CD4-positive, alpha-beta T cell (primary cell): ENCODE results near the gene CCR9. TPM values are rescaled to one million over a fixed set of nuclear protein-coding genes. Genes with fewer than 3 reads are reported as not detected.
"Not testable (repeated sequence)": the region's sequence is repeated elsewhere in the genome, so short reads cannot be mapped to it uniquely, and the experiment has no call there.

Experiments used
- ATAC-seq: fragments of 200-7000 bp; cut with Tn5 transposase; one replicate; pipeline ENCODE4 v1.10.0; 2022; ENCODE audit warnings: mild to moderate bottlenecking; ENCODE audit not compliant: poor library complexity
- CTCF ChIA-PET: fragments of 350-600 bp; sonication (Branson Sonifier 250); formaldehyde crosslinking; loops from one replicate; lab custom pipeline; 2021; ENCODE audit warnings: antibody characterized with exemption, inconsistent platforms; lab: Charles Lee
- POLR2A ChIA-PET: fragments of 350-600 bp; sonication (Branson Sonifier 250); formaldehyde crosslinking; loops from one replicate; lab custom pipeline; 2021; ENCODE audit warnings: antibody characterized with exemption, inconsistent platforms; lab: Charles Lee
- DNase-seq, 14 experiments: peaks; one replicate each; pipeline ENCODE4 v3.0.0-alpha.2; 2013 to 2020; ENCODE audit warnings: mixed read lengths in 2 of 14
- H3K27ac ChIP-seq, 2 donors: one replicate each; pipeline versions ENCODE4 v1.5.1 to v1.7.0; 2013; ENCODE audit warnings: low read length in 2 of 2, low read depth in 1 of 2, mild to moderate bottlenecking in 1 of 2
- H3K27me3 ChIP-seq, 2 experiments: 1 replicate in 1 of 2; 2 replicates in 1 of 2; pipeline versions ENCODE4 v1.6.1 to v1.7.0; 2013; ENCODE audit warnings: low read length in 2 of 2, control low read depth in 1 of 2, mild to moderate bottlenecking in 1 of 2, moderate library complexity in 1 of 2; ENCODE audit not compliant: insufficient read depth in 2 of 2, control insufficient read depth in 1 of 2
- H3K36me3 ChIP-seq: one replicate; pipeline ENCODE4 v1.6.1; 2013; ENCODE audit warnings: low read length, control low read depth; ENCODE audit not compliant: insufficient read depth
- H3K4me1 ChIP-seq: one replicate; pipeline ENCODE4 v1.6.1; 2013; ENCODE audit warnings: low read length, control low read depth; ENCODE audit not compliant: insufficient read depth
- H3K4me3 ChIP-seq: one replicate; pipeline ENCODE4 v1.5.1; 2013; ENCODE audit warnings: mild to moderate bottlenecking, low read length, moderate library complexity
- H3K9me3 ChIP-seq, 2 experiments: 1 replicate in 1 of 2; 2 replicates in 1 of 2; pipeline versions ENCODE4 v1.6.1 to v1.7.0; 2013; ENCODE audit warnings: low read length in 2 of 2, mild to moderate bottlenecking in 2 of 2, control low read depth in 1 of 2, moderate library complexity in 1 of 2; ENCODE audit not compliant: control insufficient read depth in 1 of 2, insufficient read depth in 1 of 2
- H3K27ac Mint-ChIP-seq: one replicate; pipeline ENCODE4 v1.8.0; 2020; ENCODE audit warnings: mixed read lengths
- H3K27me3 Mint-ChIP-seq: one replicate; pipeline ENCODE4 v1.8.0; 2021; ENCODE audit warnings: mixed read lengths
- H3K36me3 Mint-ChIP-seq: one replicate; pipeline ENCODE4 v1.8.0; 2021; ENCODE audit warnings: low read depth, mixed read lengths
- H3K4me1 Mint-ChIP-seq: one replicate; pipeline ENCODE4 v1.8.0; 2021; ENCODE audit warnings: low read depth, mixed read lengths
- H3K4me3 Mint-ChIP-seq: one replicate; pipeline ENCODE4 v1.8.0; 2020; ENCODE audit warnings: mild to moderate bottlenecking, mixed read lengths
- H3K9me3 Mint-ChIP-seq: one replicate; pipeline ENCODE4 v1.8.0; 2020; ENCODE audit warnings: mixed read lengths
- intact Hi-C, 2 experiments: fragments of 100-400 bp; cut with DNase I in 1 of 2; cut with micrococcal nuclease in 1 of 2; formaldehyde crosslinking; loops; one replicate each; pipeline versions ENCODE4 v1.15.1 to v1.9.0; 2023 to 2025; cut with DNase I, micrococcal nuclease
- total RNA-seq, 174 experiments: library from RNA in 2 of 174; stranded (reverse) in 2 of 174; gene quantifications; one replicate each; pipeline ENCODE4 v1.2.3 and lab custom pipeline; 2021 to 2026
- TF ChIP-seq, protein P1 (sequence below): fragments of 200-600 bp; IDR thresholded peaks from one replicate; pipeline ENCODE4 v1.8.0; 2022; ENCODE audit warnings: antibody characterized with exemption, mild to moderate bottlenecking

CCR9 gene
- total RNA-seq, 2 experiments from 2014 or later: 6.5 to 7.4 TPM

DNA sequence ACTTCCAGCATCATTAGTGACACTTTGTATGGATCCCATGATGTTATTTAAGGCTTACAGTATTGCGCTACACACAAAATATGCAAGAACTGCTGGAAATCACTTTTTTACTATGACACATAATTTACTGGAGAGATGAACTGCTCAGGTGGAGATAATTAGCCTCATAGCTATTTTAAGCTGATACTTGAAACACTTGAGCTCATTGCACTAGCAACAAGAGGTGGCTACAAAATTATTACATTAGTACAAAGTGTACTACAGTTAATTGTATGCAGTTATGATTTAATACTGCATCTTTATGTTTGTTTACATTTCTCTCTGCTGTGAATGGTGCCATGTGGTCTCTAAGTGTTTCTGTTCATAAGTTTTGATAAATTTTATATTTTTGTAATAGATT lies 38.0 kb upstream of the CCR9 start:
- H3K4me1 ChIP-seq: no peaks in the 10 kb centered on the region
- H3K9me3 Mint-ChIP-seq: no peaks in the 10 kb centered on the region
- TF ChIP-seq, protein P1, sequence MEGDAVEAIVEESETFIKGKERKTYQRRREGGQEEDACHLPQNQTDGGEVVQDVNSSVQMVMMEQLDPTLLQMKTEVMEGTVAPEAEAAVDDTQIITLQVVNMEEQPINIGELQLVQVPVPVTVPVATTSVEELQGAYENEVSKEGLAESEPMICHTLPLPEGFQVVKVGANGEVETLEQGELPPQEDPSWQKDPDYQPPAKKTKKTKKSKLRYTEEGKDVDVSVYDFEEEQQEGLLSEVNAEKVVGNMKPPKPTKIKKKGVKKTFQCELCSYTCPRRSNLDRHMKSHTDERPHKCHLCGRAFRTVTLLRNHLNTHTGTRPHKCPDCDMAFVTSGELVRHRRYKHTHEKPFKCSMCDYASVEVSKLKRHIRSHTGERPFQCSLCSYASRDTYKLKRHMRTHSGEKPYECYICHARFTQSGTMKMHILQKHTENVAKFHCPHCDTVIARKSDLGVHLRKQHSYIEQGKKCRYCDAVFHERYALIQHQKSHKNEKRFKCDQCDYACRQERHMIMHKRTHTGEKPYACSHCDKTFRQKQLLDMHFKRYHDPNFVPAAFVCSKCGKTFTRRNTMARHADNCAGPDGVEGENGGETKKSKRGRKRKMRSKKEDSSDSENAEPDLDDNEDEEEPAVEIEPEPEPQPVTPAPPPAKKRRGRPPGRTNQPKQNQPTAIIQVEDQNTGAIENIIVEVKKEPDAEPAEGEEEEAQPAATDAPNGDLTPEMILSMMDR: no peak
- no peaks in the 10 kb centered on the region for H3K36me3 ChIP-seq
- no peaks in the 10 kb centered on the region for H3K36me3 Mint-ChIP-seq
- no peaks in the 10 kb centered on the region for H3K27me3 ChIP-seq
- POLR2A ChIA-PET: no interaction called here
- CTCF ChIA-PET: no interaction called here
- H3K4me3 ChIP-seq: no peak overlapping the region
- H3K27ac ChIP-seq: no peak overlapping the region
- DNase-seq (no peak), ATAC-seq (no peak)
- no peaks in the 10 kb centered on the region for H3K9me3 ChIP-seq
- intact Hi-C loops: no loop called here
- no peak overlapping the region for H3K4me3 Mint-ChIP-seq
- H3K4me1 Mint-ChIP-seq: peaks cover 13% of the 10 kb centered on the region
- H3K27ac Mint-ChIP-seq: no peak overlapping the region
- peaks cover 8% of the 10 kb centered on the region for H3K27me3 Mint-ChIP-seq

DNA sequence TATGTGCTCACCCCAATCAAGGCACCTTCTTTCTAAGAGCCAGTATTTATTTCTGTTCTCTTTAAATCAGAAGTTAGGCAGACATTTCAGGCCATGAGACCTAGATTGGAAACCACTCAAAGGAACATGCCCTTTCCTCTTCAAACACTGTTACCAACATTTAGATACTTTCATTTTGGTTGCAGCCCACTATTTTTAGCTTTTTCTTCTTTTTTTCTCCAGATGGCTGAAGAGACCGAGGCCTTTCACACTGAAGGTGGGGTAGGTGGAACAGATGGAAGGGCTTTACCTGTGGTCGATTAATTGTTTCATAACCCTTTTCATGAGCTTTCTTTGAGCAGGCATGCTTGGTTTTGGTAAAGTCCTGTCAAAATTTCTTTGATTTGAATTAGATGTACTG lies 33.5 kb upstream of the CCR9 start:
- TF ChIP-seq, protein P1: no peak
- H3K27me3 Mint-ChIP-seq: peaks cover 14% of the 10 kb centered on the region

DNA sequence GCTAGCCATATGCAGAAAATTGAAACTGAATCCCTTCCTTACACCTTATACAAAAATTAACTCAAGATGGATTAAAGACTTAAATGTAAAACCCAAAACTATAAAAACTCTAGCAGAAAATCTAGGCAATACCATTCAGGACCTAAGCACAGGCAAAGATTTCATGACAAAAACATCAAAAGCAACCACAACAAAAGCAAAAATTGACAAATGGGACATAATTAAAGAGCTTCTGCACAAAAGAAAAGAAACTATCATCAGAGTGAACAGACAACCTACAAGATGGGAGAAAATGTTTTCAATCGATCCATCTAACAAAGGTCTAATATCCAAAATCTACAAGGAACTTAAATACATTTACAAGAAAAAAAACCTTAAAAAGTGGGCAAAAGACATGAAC lies 30.0 kb upstream of the CCR9 start:
- H3K9me3 Mint-ChIP-seq, H3K27ac Mint-ChIP-seq, H3K27me3 ChIP-seq, H3K9me3 ChIP-seq, CTCF ChIA-PET, H3K36me3 Mint-ChIP-seq, intact Hi-C loops, H3K27ac ChIP-seq, H3K4me3 ChIP-seq, H3K36me3 ChIP-seq, H3K4me1 ChIP-seq, H3K27me3 Mint-ChIP-seq: not testable (repeated sequence)
- POLR2A ChIA-PET: interaction anchor here (0.7 to 1.4 kb wide), 5 partner anchors 9 to 97 kb away, joined by 3 to 4 read pairs (median 3); no protein-coding TSS in a partner anchor
- peaks cover 46% of the 10 kb centered on the region for H3K4me1 Mint-ChIP-seq
- DNase-seq (peak in 3 of 14 experiments; percentile 36 to 39 (median 36)), ATAC-seq (peak; percentile 51)
- H3K4me3 Mint-ChIP-seq: peak overlapping the region; percentile 17

More for the DNA sequence above, 33.5 kb upstream of the CCR9 start:
- Histone ChIP-seq H3K36me3 (no peaks in the 10 kb centered on the region), H3K27ac (no peak overlapping the region), H3K27me3 (no peaks in the 10 kb centered on the region), H3K4me1 (no peaks in the 10 kb centered on the region), H3K4me3 (no peak overlapping the region), H3K9me3 (no peaks in the 10 kb centered on the region)
- H3K27ac Mint-ChIP-seq: no peak overlapping the region
- no peak for DNase-seq
- peaks cover 34% of the 10 kb centered on the region for H3K4me1 Mint-ChIP-seq
- intact Hi-C loops: no loop called here
- H3K4me3 Mint-ChIP-seq: no peak overlapping the region
- H3K36me3 Mint-ChIP-seq: no peaks in the 10 kb centered on the region
- ChIA-PET CTCF (interaction anchor here (1.1 kb wide), 1 partner anchor 226 kb away, joined by 4 read pairs; no protein-coding TSS in a partner anchor), POLR2A (interaction anchor here (1.0 to 1.1 kb wide), 2 partner anchors 9 to 62 kb away, joined by 3 read pairs; no protein-coding TSS in a partner anchor)
- ATAC-seq: no peak
- H3K9me3 Mint-ChIP-seq: no peaks in the 10 kb centered on the region

DNA sequence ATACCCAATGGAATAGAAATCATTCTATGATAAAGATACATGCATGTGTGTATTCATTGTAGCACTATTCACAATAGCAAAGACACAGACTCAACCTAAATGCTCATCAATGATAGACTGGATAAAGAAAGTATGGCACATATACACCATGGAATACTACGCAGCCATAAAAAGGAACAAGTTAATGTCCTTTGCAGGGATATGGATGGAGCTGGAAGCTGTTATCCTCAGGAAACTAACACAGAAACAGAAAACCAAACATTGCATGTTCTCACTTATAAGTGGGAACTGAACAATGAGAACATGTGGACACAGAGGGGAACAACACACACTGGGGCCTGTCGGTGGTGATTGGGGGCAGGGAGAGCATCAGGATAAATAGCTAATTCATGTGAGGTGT lies 29.3 kb upstream of the CCR9 start:
- H3K36me3 Mint-ChIP-seq, H3K27me3 ChIP-seq, H3K27ac Mint-ChIP-seq, H3K9me3 Mint-ChIP-seq, CTCF ChIA-PET, H3K36me3 ChIP-seq, DNase-seq, H3K4me1 ChIP-seq, H3K4me3 ChIP-seq, H3K4me3 Mint-ChIP-seq, ATAC-seq, intact Hi-C loops, H3K27ac ChIP-seq, H3K9me3 ChIP-seq: not testable (repeated sequence)
- peaks cover 13% of the 10 kb centered on the region for H3K27me3 Mint-ChIP-seq
- peaks cover 50% of the 10 kb centered on the region for H3K4me1 Mint-ChIP-seq
- POLR2A ChIA-PET: interaction anchor here (0.7 to 1.4 kb wide), 4 partner anchors 8 to 97 kb away, joined by 3 to 4 read pairs (median 3); no protein-coding TSS in a partner anchor
